C4-2B (cell line): ENCODE results near the gene GPR107.

ENCODE experiments used
- ZFX ChIP-seq: fragments of 450-650 bp; IDR thresholded peaks from 2 replicates; pipeline ENCODE4 v1.6.1; 2017
- TF ChIP-seq, protein P1 (sequence below): fragments of 450-650 bp; conservative IDR thresholded peaks from 2 replicates; pipeline ENCODE4 v1.5.1; 2017; ENCODE audit warnings: mild to moderate bottlenecking

- TF ChIP-seq, protein P1, sequence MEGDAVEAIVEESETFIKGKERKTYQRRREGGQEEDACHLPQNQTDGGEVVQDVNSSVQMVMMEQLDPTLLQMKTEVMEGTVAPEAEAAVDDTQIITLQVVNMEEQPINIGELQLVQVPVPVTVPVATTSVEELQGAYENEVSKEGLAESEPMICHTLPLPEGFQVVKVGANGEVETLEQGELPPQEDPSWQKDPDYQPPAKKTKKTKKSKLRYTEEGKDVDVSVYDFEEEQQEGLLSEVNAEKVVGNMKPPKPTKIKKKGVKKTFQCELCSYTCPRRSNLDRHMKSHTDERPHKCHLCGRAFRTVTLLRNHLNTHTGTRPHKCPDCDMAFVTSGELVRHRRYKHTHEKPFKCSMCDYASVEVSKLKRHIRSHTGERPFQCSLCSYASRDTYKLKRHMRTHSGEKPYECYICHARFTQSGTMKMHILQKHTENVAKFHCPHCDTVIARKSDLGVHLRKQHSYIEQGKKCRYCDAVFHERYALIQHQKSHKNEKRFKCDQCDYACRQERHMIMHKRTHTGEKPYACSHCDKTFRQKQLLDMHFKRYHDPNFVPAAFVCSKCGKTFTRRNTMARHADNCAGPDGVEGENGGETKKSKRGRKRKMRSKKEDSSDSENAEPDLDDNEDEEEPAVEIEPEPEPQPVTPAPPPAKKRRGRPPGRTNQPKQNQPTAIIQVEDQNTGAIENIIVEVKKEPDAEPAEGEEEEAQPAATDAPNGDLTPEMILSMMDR: no peak
- no peak for TF ChIP-seq ZFX
These were observed 117.8 kb downstream of the GPR107 start for GRCh38 chr9:130171226-130172148.
